DOHH2 (cell line): Measurements from ENCODE around the gene GCNT2.

ENCODE experiments used
- EZH2phosphoT487 ChIP-seq: fragments of 200-600 bp; sonication (generic); IDR thresholded peaks from 2 replicates; pipeline ENCODE4 v1.6.1; 2017; ENCODE audit warnings: borderline replicate concordance, mild to moderate bottlenecking, antibody characterized with exemption, low read length, moderate library complexity, mixed read lengths
- TF ChIP-seq, protein P1 (sequence below): fragments of 200-600 bp; sonication (generic); IDR thresholded peaks from one replicate; pipeline ENCODE4 v1.5.1; 2014; ENCODE audit warnings: antibody characterized with exemption, mild to moderate bottlenecking, low read depth, low read length; ENCODE audit not compliant: poor library complexity, severe bottlenecking

DNA sequence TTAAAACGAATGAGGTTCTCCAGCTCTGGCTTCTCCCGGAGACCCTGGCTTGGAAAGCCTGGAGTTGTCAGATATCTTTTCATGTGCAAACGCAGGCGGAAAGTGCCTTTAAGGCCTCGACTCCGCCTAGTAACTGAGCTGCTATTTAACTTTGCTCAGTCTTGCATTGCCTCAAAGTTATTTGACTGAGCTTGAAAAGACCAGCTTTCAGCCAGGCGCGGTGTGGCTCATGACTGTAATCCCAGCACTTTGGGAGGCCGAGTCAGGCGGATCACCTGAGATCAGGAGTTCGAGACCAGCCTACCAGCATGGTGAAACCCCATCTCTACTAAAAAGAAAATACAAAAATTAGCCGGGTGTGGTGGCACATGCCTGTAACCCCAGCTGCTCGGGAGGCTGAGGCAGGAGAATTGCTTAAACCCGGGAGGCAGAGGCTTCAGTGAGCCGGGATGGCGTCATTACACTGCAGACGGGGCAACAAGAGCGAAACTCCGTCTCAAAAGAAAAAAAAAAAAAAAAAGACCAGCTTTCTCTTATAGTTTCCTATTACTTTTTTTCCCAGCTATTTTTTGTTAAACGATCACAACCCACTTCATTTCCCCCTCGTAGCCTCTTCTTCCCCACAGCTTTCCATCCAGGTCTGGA is 1.9 kb downstream of the GCNT2 start:
- TF ChIP-seq, protein P1, sequence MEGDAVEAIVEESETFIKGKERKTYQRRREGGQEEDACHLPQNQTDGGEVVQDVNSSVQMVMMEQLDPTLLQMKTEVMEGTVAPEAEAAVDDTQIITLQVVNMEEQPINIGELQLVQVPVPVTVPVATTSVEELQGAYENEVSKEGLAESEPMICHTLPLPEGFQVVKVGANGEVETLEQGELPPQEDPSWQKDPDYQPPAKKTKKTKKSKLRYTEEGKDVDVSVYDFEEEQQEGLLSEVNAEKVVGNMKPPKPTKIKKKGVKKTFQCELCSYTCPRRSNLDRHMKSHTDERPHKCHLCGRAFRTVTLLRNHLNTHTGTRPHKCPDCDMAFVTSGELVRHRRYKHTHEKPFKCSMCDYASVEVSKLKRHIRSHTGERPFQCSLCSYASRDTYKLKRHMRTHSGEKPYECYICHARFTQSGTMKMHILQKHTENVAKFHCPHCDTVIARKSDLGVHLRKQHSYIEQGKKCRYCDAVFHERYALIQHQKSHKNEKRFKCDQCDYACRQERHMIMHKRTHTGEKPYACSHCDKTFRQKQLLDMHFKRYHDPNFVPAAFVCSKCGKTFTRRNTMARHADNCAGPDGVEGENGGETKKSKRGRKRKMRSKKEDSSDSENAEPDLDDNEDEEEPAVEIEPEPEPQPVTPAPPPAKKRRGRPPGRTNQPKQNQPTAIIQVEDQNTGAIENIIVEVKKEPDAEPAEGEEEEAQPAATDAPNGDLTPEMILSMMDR = no peak
- TF ChIP-seq EZH2phosphoT487 = no peak
